ENCODE measurements around the gene POU2AF3.
"Not testable (repeated sequence)": the region's sequence is repeated elsewhere in the genome, so short reads cannot be mapped to it uniquely, and the experiment has no call there.

Gene POU2AF3

GRCh38 chr11:111298413-111299100 is at the start of gene POU2AF3:
Gene POU2AF3 (plus strand): TSS chr11:111298546. CDS start chr11:111298582, 36 bp downstream.
- Mint-ChIP-seq H3K9me3 (no peaks in the 10 kb centered on the region), H3K4me3 (peak within 1 kb of the TSS; percentile 81 to 88), H3K36me3 (peaks cover 2 to 6% of the 10 kb centered on the region in 2 donors), H3K27ac (peak within 1 kb of the TSS; percentile 73), H3K27me3 (peaks cover 12 to 25% of the 10 kb centered on the region in 2 donors), H3K4me1 (peaks cover 23 to 42% of the 10 kb centered on the region in 2 donors)
- ATAC-seq (replicated peaks) (peak; percentile 50 to 51), DNase-seq (no peak)

- no peaks in the 10 kb centered on the region for H3K36me3 Mint-ChIP-seq
These were observed 47.4 kb upstream of the POU2AF3 start for GRCh38 chr11:111250936-111251335.

GRCh38 chr11:111253131-111253530 is 45.2 kb upstream of the POU2AF3 start:
- no peaks in the 10 kb centered on the region for H3K9me3 Mint-ChIP-seq
- no peak overlapping the region for H3K4me3 Mint-ChIP-seq
- H3K27ac Mint-ChIP-seq: no peak overlapping the region
- peaks cover 0 to 16% of the 10 kb centered on the region in 2 donors for H3K27me3 Mint-ChIP-seq
- ATAC-seq (replicated peaks) (no peak), DNase-seq (no peak)
- no peaks in the 10 kb centered on the region for H3K4me1 Mint-ChIP-seq
- H3K36me3 Mint-ChIP-seq: no peaks in the 10 kb centered on the region

More at GRCh38 chr11:111250936-111251335, 47.4 kb upstream of the POU2AF3 start:
- no peaks in the 10 kb centered on the region for H3K9me3 Mint-ChIP-seq
- no peaks in the 10 kb centered on the region for H3K4me1 Mint-ChIP-seq
- DNase-seq (no peak), ATAC-seq (replicated peaks) (no peak)
- H3K27ac Mint-ChIP-seq: no peak overlapping the region
- H3K4me3 Mint-ChIP-seq: no peak overlapping the region
- peaks cover 5 to 16% of the 10 kb centered on the region in 2 donors for H3K27me3 Mint-ChIP-seq

GRCh38 chr11:111253630-111254029 is 44.7 kb upstream of the POU2AF3 start:
- Mint-ChIP-seq H3K9me3 (no peaks in the 10 kb centered on the region), H3K4me3 (no peak overlapping the region), H3K4me1 (no peaks in the 10 kb centered on the region), H3K36me3 (no peaks in the 10 kb centered on the region), H3K27ac (no peak overlapping the region), H3K27me3 (peaks cover 0 to 16% of the 10 kb centered on the region in 2 donors)
- DNase-seq (no peak), ATAC-seq (replicated peaks) (no peak)

- H3K9me3 Mint-ChIP-seq: no peaks in the 10 kb centered on the region
- peaks cover 0 to 4% of the 10 kb centered on the region in 2 donors for H3K27me3 Mint-ChIP-seq
- no peaks in the 10 kb centered on the region for H3K4me1 Mint-ChIP-seq
- no peak for ATAC-seq (replicated peaks)
- no peaks in the 10 kb centered on the region for H3K36me3 Mint-ChIP-seq
- H3K4me3 Mint-ChIP-seq: no peak overlapping the region
- no peak overlapping the region for H3K27ac Mint-ChIP-seq
- DNase-seq: no peak
These were observed 40.3 kb upstream of the POU2AF3 start for GRCh38 chr11:111258046-111258445.

- no peaks in the 10 kb centered on the region for H3K36me3 Mint-ChIP-seq
- H3K9me3 Mint-ChIP-seq: no peaks in the 10 kb centered on the region
- ATAC-seq (replicated peaks): no peak
- DNase-seq: no peak
- no peak overlapping the region for H3K4me3 Mint-ChIP-seq
- H3K27me3 Mint-ChIP-seq: peaks cover 0 to 4% of the 10 kb centered on the region in 2 donors
- no peaks in the 10 kb centered on the region for H3K4me1 Mint-ChIP-seq
- H3K27ac Mint-ChIP-seq: no peak overlapping the region
These were observed 38.5 kb upstream of the POU2AF3 start for GRCh38 chr11:111259896-111260295.

- H3K27me3 Mint-ChIP-seq: peaks cover 0 to 4% of the 10 kb centered on the region in 2 donors
- no peaks in the 10 kb centered on the region for H3K36me3 Mint-ChIP-seq
- H3K27ac Mint-ChIP-seq: no peak overlapping the region
- H3K4me3 Mint-ChIP-seq: no peak overlapping the region
- H3K9me3 Mint-ChIP-seq: no peaks in the 10 kb centered on the region
- H3K4me1 Mint-ChIP-seq: no peaks in the 10 kb centered on the region
- ATAC-seq (replicated peaks) (no peak), DNase-seq (no peak)
These were observed 37.5 kb upstream of the POU2AF3 start for GRCh38 chr11:111260811-111261210.

- no peak for DNase-seq
- H3K27ac Mint-ChIP-seq: no peak overlapping the region
These were observed 33.7 kb upstream of the POU2AF3 start for GRCh38 chr11:111264646-111265045.

GRCh38 chr11:111265421-111265820 is 32.9 kb upstream of the POU2AF3 start:
- no peak for DNase-seq
- H3K4me1 Mint-ChIP-seq: no peaks in the 10 kb centered on the region
- ATAC-seq (replicated peaks): no peak
- peaks cover 0 to 4% of the 10 kb centered on the region in 2 donors for H3K27me3 Mint-ChIP-seq
- no peaks in the 10 kb centered on the region for H3K9me3 Mint-ChIP-seq
- H3K36me3 Mint-ChIP-seq: no peaks in the 10 kb centered on the region
- no peak overlapping the region for H3K27ac Mint-ChIP-seq
- H3K4me3 Mint-ChIP-seq: no peak overlapping the region

More at GRCh38 chr11:111264646-111265045, 33.7 kb upstream of the POU2AF3 start:
- ATAC-seq (replicated peaks): no peak
- Mint-ChIP-seq H3K4me1 (no peaks in the 10 kb centered on the region), H3K36me3 (no peaks in the 10 kb centered on the region), H3K27me3 (peaks cover 0 to 4% of the 10 kb centered on the region in 2 donors), H3K9me3 (no peaks in the 10 kb centered on the region), H3K4me3 (no peak overlapping the region)

GRCh38 chr11:111268303-111268702 is 30.0 kb upstream of the POU2AF3 start:
- H3K27ac Mint-ChIP-seq; H3K4me3 Mint-ChIP-seq; DNase-seq; H3K36me3 Mint-ChIP-seq; H3K4me1 Mint-ChIP-seq; ATAC-seq (replicated peaks); H3K9me3 Mint-ChIP-seq; H3K27me3 Mint-ChIP-seq: not testable (repeated sequence)

- no peak for DNase-seq
- Mint-ChIP-seq H3K27ac (no peak overlapping the region), H3K36me3 (no peaks in the 10 kb centered on the region), H3K27me3 (peaks cover 0 to 10% of the 10 kb centered on the region in 2 donors), H3K9me3 (no peaks in the 10 kb centered on the region), H3K4me3 (no peak overlapping the region), H3K4me1 (peaks cover 5 to 7% of the 10 kb centered on the region in 2 donors)
- ATAC-seq (replicated peaks): no peak
These were observed 29.0 kb upstream of the POU2AF3 start for GRCh38 chr11:111269146-111269868.

- Mint-ChIP-seq H3K27ac (no peak overlapping the region), H3K36me3 (no peaks in the 10 kb centered on the region), H3K4me3 (no peak overlapping the region), H3K27me3 (peaks cover 4 to 10% of the 10 kb centered on the region in 2 donors), H3K9me3 (no peaks in the 10 kb centered on the region), H3K4me1 (peaks cover 5 to 7% of the 10 kb centered on the region in 2 donors)
- ATAC-seq (replicated peaks) (no peak), DNase-seq (no peak)
These were observed 25.9 kb upstream of the POU2AF3 start for GRCh38 chr11:111272420-111272819.

GRCh38 chr11:111282562-111283075 is 15.7 kb upstream of the POU2AF3 start:
- no peaks in the 10 kb centered on the region for H3K36me3 Mint-ChIP-seq
- no peak for ATAC-seq (replicated peaks)
- no peaks in the 10 kb centered on the region for H3K27me3 Mint-ChIP-seq
- H3K27ac Mint-ChIP-seq: no peak overlapping the region
- no peak overlapping the region for H3K4me3 Mint-ChIP-seq
- H3K9me3 Mint-ChIP-seq: no peaks in the 10 kb centered on the region
- DNase-seq: no peak
- peaks cover 7 to 15% of the 10 kb centered on the region in 2 donors for H3K4me1 Mint-ChIP-seq

GRCh38 chr11:111283945-111284481 is 14.3 kb upstream of the POU2AF3 start:
- H3K4me3 Mint-ChIP-seq: peak overlapping the region in 1 of 2 donors; percentile 56
- no peaks in the 10 kb centered on the region for H3K9me3 Mint-ChIP-seq
- H3K36me3 Mint-ChIP-seq: no peaks in the 10 kb centered on the region
- DNase-seq (no peak), ATAC-seq (replicated peaks) (peak; percentile 47 to 57)
- peaks cover 7 to 15% of the 10 kb centered on the region in 2 donors for H3K4me1 Mint-ChIP-seq
- no peaks in the 10 kb centered on the region for H3K27me3 Mint-ChIP-seq
- H3K27ac Mint-ChIP-seq: peak overlapping the region; percentile 39

Data from stimulated activated naive B cell treated with anti-CD40 and anti-IgM and Interleukin-4, amounts not matched to agents 10 μg/mL and 1 μg/mL and 100 μg/mL, for 72 hours (primary cell).